Measurements from ENCODE around the gene ANKRD61.
"Not testable (repeated sequence)": the region's sequence is repeated elsewhere in the genome, so short reads cannot be mapped to it uniquely, and the experiment has no call there.

- TF ChIP-seq POLR2A (IDR thresholded peaks at IDR 0.05); CTCF (IDR thresholded peaks at IDR 0.05 in 4 of 5, conservative IDR thresholded peaks at IDR 0.05 in 1 of 5): not testable (repeated sequence)
Observed at GRCh38 chr7:6051185-6051584, 20.0 kb downstream of the ANKRD61 start.
